K562 (cell line): Measurements from ENCODE around the gene DTNBP1. TPM values are rescaled to one million over a fixed set of nuclear protein-coding genes. Genes with fewer than 3 reads are reported as not detected.

Experiments
- NFXL1 ChIP-seq: fragments of 450-650 bp; formaldehyde crosslinking; IDR thresholded peaks from 2 replicates; pipeline ENCODE4 v1.4.0; 2021; ENCODE audit warnings: mild to moderate bottlenecking
- NR2C1 ChIP-seq, 2 experiments: fragments of 450-650 bp; IDR thresholded peaks; 2 replicates each; pipeline ENCODE4 v1.6.1; 2017; ENCODE audit warnings: mild to moderate bottlenecking in 2 of 2, antibody characterized with exemption in 1 of 2, inconsistent platforms in 1 of 2, missing compliant biosample characterization in 1 of 2, missing genetic modification characterization in 1 of 2
- SMAD4 ChIP-seq: fragments of 250-450 bp; sonication (Bioruptor Pico); conservative IDR thresholded peaks from 2 replicates; pipeline ENCODE4 v1.8.0; 2021; ENCODE audit warnings: inconsistent platforms, mild to moderate bottlenecking, moderate library complexity
- XRCC5 ChIP-seq: fragments of 200-400 bp; formaldehyde crosslinking; IDR thresholded peaks from 2 replicates; pipeline ENCODE4 v1.6.1; 2017; ENCODE audit warnings: low read depth, mild to moderate bottlenecking, low read length
- ZBED1 ChIP-seq: IDR thresholded peaks from 2 replicates; pipeline ENCODE4 v1.6.1; 2014
- ZNF57 ChIP-seq: fragments of 450-650 bp; formaldehyde crosslinking; IDR thresholded peaks from 2 replicates; pipeline ENCODE4 v1.4.0; 2020; ENCODE audit warnings: mild to moderate bottlenecking, moderate library complexity
- polyA plus RNA-seq, 8 experiments: library from polyadenylated mRNA; depleted of rRNA in 4 of 8; stranded (reverse) in 5 of 8; unstranded in 3 of 8; fragments of >200 nt; fragmentation: Nextera tagmentation in 2 of 8; fragmentation: Illumina TruSeq in 1 of 8; extraction: Ambion mirVana in 2 of 8; extraction: Trizol in 1 of 8; gene quantifications; 2 replicates each; pipeline versions ENCODE4 v1.2.1 to v1.2.3, GENCODE V29; 2011 to 2014; ENCODE audit warnings: inconsistent platforms in 1 of 8, missing spikeins in 1 of 8
- total RNA-seq, 7 experiments: library from RNA; depleted of rRNA in 6 of 7; stranded (reverse); fragments of >200 nt in 6 of 7; fragmentation: Illumina TruSeq in 2 of 7; extraction: Trizol in 2 of 7; gene quantifications; 2 replicates each; pipeline versions ENCODE4 v1.2.1 to v1.2.3, GENCODE V29; 2011 to 2021; ENCODE audit warnings: low replicate concordance in 1 of 7
- TF ChIP-seq, protein P1 (sequence below): fragments of 200-600 bp; sonication (generic); IDR thresholded peaks from one replicate; pipeline ENCODE4 v1.6.1; 2012; ENCODE audit warnings: mild to moderate bottlenecking, low read depth, low read length, inconsistent platforms
- TF ChIP-seq, protein P2 (sequence below): sonication (generic); formaldehyde crosslinking; IDR thresholded peaks from 2 replicates; pipeline ENCODE4 v1.8.1; 2023; ENCODE audit warnings: mild to moderate bottlenecking, missing genetic modification reagents
- TF ChIP-seq, protein P3 (sequence below): sonication (generic); IDR thresholded peaks from 2 replicates; pipeline ENCODE4 v1.6.1; 2016
- TF ChIP-seq, protein P4 (sequence below): fragments of 250-450 bp; sonication (Bioruptor Pico); IDR thresholded peaks from 2 replicates; pipeline ENCODE4 v1.8.0; 2021; ENCODE audit warnings: moderate library complexity, mild to moderate bottlenecking, inconsistent platforms
- TF ChIP-seq, protein P5 (sequence below): fragments of 450-650 bp; formaldehyde crosslinking; IDR thresholded peaks from 2 replicates; pipeline ENCODE4 v1.4.0; 2020; ENCODE audit warnings: mild to moderate bottlenecking

Gene DTNBP1
- total and polyA plus RNA-seq, 9 of the 15 experiments (the other 6 are each of a cell fraction or from before 2014, with no cell fraction given) = 16.7 to 54.5 (median 21.4) TPM

DNA sequence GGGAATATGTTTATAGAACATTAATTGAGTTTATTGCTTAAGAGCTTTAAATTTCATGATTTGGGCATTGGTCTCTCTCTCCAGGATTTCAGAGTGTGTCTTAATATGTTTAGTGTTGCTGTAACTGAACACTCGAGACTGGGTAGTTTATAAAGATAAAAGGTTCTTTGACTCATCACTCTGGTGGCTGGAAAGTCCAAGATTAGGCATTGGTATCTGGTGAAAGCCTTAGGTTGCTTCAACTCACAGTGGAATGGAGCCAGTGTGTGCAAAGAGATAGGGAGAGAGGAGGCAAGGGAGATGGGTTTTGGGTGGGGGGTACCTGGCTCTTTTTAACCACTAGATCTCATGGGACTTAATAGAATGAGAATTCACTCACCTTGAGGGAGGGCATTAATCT is 35.6 kb upstream of the DTNBP1 start (continued):
- TF ChIP-seq, protein P1, sequence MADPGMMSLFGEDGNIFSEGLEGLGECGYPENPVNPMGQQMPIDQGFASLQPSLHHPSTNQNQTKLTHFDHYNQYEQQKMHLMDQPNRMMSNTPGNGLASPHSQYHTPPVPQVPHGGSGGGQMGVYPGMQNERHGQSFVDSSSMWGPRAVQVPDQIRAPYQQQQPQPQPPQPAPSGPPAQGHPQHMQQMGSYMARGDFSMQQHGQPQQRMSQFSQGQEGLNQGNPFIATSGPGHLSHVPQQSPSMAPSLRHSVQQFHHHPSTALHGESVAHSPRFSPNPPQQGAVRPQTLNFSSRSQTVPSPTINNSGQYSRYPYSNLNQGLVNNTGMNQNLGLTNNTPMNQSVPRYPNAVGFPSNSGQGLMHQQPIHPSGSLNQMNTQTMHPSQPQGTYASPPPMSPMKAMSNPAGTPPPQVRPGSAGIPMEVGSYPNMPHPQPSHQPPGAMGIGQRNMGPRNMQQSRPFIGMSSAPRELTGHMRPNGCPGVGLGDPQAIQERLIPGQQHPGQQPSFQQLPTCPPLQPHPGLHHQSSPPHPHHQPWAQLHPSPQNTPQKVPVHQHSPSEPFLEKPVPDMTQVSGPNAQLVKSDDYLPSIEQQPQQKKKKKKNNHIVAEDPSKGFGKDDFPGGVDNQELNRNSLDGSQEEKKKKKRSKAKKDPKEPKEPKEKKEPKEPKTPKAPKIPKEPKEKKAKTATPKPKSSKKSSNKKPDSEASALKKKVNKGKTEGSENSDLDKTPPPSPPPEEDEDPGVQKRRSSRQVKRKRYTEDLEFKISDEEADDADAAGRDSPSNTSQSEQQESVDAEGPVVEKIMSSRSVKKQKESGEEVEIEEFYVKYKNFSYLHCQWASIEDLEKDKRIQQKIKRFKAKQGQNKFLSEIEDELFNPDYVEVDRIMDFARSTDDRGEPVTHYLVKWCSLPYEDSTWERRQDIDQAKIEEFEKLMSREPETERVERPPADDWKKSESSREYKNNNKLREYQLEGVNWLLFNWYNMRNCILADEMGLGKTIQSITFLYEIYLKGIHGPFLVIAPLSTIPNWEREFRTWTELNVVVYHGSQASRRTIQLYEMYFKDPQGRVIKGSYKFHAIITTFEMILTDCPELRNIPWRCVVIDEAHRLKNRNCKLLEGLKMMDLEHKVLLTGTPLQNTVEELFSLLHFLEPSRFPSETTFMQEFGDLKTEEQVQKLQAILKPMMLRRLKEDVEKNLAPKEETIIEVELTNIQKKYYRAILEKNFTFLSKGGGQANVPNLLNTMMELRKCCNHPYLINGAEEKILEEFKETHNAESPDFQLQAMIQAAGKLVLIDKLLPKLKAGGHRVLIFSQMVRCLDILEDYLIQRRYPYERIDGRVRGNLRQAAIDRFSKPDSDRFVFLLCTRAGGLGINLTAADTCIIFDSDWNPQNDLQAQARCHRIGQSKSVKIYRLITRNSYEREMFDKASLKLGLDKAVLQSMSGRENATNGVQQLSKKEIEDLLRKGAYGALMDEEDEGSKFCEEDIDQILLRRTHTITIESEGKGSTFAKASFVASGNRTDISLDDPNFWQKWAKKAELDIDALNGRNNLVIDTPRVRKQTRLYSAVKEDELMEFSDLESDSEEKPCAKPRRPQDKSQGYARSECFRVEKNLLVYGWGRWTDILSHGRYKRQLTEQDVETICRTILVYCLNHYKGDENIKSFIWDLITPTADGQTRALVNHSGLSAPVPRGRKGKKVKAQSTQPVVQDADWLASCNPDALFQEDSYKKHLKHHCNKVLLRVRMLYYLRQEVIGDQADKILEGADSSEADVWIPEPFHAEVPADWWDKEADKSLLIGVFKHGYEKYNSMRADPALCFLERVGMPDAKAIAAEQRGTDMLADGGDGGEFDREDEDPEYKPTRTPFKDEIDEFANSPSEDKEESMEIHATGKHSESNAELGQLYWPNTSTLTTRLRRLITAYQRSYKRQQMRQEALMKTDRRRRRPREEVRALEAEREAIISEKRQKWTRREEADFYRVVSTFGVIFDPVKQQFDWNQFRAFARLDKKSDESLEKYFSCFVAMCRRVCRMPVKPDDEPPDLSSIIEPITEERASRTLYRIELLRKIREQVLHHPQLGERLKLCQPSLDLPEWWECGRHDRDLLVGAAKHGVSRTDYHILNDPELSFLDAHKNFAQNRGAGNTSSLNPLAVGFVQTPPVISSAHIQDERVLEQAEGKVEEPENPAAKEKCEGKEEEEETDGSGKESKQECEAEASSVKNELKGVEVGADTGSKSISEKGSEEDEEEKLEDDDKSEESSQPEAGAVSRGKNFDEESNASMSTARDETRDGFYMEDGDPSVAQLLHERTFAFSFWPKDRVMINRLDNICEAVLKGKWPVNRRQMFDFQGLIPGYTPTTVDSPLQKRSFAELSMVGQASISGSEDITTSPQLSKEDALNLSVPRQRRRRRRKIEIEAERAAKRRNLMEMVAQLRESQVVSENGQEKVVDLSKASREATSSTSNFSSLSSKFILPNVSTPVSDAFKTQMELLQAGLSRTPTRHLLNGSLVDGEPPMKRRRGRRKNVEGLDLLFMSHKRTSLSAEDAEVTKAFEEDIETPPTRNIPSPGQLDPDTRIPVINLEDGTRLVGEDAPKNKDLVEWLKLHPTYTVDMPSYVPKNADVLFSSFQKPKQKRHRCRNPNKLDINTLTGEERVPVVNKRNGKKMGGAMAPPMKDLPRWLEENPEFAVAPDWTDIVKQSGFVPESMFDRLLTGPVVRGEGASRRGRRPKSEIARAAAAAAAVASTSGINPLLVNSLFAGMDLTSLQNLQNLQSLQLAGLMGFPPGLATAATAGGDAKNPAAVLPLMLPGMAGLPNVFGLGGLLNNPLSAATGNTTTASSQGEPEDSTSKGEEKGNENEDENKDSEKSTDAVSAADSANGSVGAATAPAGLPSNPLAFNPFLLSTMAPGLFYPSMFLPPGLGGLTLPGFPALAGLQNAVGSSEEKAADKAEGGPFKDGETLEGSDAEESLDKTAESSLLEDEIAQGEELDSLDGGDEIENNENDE = no peak
- TF ChIP-seq SMAD4 (CRISPR knock-in tag) (peak; percentile 41; the same call in 1 of the 2 replicates), NFXL1 (CRISPR knock-in tag) (no peak), ZNF57 (CRISPR knock-in tag) (no peak), ZBED1 (no peak), NR2C1 (IDR thresholded peaks at IDR 0.05) (no peak), NR2C1 (tag; IDR thresholded peaks at IDR 0.05) (0 out of 2 replicates have a peak, but pooled peaks have one; percentile 32), XRCC5 (no peak)
- TF ChIP-seq, protein P2, sequence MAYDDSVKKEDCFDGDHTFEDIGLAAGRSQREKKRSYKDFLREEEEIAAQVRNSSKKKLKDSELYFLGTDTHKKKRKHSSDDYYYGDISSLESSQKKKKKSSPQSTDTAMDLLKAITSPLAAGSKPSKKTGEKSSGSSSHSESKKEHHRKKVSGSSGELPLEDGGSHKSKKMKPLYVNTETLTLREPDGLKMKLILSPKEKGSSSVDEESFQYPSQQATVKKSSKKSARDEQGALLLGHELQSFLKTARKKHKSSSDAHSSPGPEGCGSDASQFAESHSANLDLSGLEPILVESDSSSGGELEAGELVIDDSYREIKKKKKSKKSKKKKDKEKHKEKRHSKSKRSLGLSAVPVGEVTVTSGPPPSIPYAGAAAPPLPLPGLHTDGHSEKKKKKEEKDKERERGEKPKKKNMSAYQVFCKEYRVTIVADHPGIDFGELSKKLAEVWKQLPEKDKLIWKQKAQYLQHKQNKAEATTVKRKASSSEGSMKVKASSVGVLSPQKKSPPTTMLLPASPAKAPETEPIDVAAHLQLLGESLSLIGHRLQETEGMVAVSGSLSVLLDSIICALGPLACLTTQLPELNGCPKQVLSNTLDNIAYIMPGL (CRISPR knock-in tag) = no peak
- TF ChIP-seq, protein P3, sequence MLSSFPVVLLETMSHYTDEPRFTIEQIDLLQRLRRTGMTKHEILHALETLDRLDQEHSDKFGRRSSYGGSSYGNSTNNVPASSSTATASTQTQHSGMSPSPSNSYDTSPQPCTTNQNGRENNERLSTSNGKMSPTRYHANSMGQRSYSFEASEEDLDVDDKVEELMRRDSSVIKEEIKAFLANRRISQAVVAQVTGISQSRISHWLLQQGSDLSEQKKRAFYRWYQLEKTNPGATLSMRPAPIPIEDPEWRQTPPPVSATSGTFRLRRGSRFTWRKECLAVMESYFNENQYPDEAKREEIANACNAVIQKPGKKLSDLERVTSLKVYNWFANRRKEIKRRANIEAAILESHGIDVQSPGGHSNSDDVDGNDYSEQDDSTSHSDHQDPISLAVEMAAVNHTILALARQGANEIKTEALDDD = peak; percentile 74
- TF ChIP-seq, protein P4, sequence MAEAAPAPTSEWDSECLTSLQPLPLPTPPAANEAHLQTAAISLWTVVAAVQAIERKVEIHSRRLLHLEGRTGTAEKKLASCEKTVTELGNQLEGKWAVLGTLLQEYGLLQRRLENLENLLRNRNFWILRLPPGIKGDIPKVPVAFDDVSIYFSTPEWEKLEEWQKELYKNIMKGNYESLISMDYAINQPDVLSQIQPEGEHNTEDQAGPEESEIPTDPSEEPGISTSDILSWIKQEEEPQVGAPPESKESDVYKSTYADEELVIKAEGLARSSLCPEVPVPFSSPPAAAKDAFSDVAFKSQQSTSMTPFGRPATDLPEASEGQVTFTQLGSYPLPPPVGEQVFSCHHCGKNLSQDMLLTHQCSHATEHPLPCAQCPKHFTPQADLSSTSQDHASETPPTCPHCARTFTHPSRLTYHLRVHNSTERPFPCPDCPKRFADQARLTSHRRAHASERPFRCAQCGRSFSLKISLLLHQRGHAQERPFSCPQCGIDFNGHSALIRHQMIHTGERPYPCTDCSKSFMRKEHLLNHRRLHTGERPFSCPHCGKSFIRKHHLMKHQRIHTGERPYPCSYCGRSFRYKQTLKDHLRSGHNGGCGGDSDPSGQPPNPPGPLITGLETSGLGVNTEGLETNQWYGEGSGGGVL (CRISPR knock-in tag) = no peak
- TF ChIP-seq, protein P5, sequence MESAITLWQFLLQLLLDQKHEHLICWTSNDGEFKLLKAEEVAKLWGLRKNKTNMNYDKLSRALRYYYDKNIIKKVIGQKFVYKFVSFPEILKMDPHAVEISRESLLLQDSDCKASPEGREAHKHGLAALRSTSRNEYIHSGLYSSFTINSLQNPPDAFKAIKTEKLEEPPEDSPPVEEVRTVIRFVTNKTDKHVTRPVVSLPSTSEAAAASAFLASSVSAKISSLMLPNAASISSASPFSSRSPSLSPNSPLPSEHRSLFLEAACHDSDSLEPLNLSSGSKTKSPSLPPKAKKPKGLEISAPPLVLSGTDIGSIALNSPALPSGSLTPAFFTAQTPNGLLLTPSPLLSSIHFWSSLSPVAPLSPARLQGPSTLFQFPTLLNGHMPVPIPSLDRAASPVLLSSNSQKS (CRISPR knock-in tag) = no peak
